Stimulated activated CD4-positive, alpha-beta T cell treated with anti-CD3 and anti-CD28 coated beads, Interleukin-1b, Interleukin-23, amount 100 ng/mL, for 4 hours (primary cell): ENCODE results near the gene ACTR10.
"Not testable (repeated sequence)": the region's sequence is repeated elsewhere in the genome, so short reads cannot be mapped to it uniquely, and the experiment has no call there.

ENCODE experiments used
- DNase-seq, 2 donors: peaks; one replicate each; pipeline ENCODE4 v3.0.0-alpha.2; 2020; ENCODE audit warnings: low read depth in 2 of 2

ACTR10 gene

DNA sequence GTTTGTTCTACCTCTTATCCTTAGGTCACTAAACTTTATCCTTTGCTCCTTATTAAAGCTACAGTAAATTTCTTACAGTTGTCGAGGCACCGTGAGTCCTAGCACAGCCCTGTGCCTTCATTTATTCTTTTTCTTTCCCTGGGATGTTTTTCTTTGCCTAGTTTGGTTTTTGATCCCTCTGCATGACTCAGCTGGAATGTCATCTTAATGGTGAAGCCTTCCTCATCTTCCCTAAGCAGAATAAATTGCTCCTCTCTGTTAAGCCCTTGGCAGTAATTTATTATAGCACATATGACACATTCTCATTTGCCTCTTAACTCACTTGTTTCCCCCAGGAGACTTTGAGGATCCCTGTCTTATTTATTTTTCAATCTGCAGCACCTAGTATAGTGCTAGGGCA, 16.6 kb downstream of the ACTR10 start:
- DNase-seq = no peak

DNA sequence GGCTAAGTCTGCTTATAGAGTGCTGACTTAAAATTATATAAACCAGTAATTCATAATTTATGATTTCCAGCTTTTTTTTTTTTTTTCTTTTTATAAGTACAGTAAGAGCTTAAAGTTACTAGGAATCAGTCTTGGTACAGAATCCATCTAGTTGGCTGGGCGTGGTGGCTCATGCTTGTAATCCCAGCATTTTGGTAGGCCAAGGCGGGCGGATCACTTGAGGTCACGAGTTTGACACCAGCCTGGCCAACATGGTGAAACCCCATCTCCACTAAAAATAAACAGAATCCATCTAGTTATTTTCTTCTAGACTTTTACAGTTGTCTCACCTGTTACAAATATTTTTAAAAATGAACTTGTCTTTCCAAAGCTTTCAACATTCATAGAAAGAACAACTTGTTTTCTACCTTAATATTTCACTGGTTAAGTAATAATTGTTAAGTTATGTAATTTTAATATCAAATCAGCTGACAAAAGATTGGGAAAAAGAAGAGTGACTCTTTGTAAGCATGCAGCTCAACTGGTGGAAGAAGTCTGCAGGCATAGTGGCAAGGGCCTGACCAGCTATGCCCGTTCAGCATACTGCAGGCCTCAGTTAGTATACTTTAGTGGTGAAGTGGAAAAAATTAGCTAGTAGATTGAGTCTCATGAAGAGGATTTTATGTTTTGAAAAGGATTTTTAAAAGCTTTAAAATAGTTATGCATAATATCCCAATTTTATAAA, 27.3 kb downstream of the ACTR10 start:
- no peak for DNase-seq

DNA sequence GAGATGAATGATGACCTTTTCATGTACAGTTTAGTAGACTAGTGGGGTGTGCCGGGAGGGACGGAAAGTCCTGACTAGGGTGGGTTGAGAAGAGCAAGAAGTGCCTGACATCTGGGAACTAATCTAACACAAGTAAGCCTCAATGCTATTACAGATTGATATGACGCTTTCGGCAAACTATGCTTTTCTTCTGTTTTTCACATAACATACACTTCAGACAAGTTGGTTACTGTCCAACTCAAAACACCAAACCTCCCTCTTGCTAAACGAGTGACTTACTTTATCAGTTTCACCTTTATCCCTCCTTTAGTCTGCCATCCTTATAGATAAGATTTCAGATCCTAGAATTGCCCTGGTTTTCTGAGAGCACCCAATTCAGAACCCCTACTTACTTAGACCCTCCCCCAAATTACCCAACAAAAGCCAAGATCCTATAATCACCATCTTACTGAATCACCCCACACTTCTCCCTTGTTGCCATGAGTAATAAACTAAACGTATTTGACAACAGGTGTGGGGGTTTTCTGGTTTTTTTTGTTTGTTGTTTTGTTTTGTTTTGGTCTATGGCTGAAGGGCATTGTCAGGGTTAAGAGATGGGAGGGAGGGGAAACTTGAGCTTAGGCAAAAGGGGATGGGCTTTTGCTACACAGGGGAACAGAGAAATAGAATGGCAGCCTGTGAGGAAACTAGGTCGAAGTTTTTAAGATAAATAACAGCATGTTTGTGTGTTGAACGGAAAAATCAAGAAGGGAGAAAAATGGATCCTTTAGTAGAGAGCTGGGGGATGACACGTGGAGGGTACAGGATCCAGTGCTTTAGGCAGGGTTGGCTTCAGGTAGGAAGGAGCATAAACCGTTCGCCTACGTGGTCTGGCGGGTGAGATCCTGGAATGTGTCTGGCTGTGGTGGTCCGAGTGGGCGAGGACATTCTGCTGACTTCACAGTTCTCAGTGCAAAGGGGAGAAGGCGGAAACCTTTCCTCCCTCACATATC, 38.6 kb downstream of the ACTR10 start:
- no peak for DNase-seq

- peak; percentile 78 to 93 for DNase-seq
Measured at GRCh38 chr14:58239244-58240195, 39.6 kb downstream of the ACTR10 start.

GRCh38 chr14:58243790-58244555, 44.0 kb downstream of the ACTR10 start:
- DNase-seq = no peak

DNA sequence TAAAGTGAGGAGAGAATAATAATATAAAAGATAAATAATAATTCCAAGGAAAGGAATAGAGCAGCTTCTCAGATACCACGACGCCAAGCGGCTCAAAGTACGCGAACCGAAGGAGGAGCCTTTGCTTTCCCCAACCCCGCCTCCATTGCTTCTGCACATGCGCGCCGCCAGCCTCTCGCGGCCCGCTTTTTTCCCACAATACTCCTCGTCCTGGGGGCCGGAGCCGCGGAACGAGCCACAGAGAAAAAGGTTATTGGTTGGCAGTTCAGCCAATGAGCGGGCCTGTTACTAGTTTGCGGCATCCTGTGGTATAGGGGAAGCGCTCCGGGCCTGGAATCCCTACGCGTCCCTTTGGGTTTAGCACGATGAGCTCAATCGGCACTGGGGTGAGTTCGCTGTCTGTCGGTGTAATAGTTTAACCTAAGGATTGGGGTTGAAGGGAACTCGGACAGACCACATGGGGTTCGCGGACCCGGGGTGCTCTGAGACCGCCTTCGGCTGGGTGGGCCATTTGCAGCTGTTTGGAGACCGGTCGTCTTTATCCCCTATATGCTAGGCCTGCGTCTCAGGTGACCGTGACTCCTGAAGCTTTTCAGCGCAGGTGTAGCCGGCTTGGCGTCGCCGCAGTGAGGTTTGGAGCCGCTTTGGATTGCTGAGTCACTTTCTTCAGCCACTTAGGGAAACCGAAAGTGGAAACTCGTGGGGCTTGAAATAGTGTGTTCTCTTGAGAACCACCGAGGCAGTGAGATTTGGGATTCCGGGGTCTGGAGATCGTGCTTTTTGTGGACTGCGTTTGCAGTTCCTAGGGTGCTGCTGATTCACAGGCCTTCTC, 44.8 kb downstream of the ACTR10 start, which contains the start of gene PSMA3:
TSS of gene PSMA3 (plus strand) at position 288 of the 832 bp plus-strand sequence. CDS start at position 366, 78 bp downstream.
- DNase-seq = peak; percentile 94 to 97

- no peak for DNase-seq
Measured at GRCh38 chr14:58245562-58245961, 45.6 kb downstream of the ACTR10 start.

DNA sequence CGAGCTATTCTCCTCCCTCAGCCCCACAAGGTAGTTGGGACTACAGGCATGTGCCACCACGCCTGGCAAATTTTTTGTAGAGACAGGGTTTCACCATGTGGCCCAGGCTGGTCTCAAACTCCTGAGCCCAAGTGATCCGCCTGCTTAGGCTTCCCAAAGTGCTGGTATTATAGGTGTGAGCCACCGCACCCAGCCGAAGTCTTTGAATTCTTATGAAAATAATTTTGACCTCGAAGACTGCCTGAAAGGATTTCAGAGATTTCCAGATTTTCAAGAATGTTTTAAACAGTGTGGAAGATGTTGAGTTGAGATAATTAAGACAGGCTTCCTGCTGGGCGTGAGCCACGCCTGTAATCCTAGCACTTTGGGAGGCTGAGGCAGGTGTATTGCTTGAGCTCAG, 49.7 kb downstream of the ACTR10 start:
- DNase-seq = no peak

- no peak for DNase-seq
Measured at GRCh38 chr14:58258156-58258555, 58.2 kb downstream of the ACTR10 start.

GRCh38 chr14:58262005-58262404, 62.1 kb downstream of the ACTR10 start:
- DNase-seq = not testable (repeated sequence)

DNA sequence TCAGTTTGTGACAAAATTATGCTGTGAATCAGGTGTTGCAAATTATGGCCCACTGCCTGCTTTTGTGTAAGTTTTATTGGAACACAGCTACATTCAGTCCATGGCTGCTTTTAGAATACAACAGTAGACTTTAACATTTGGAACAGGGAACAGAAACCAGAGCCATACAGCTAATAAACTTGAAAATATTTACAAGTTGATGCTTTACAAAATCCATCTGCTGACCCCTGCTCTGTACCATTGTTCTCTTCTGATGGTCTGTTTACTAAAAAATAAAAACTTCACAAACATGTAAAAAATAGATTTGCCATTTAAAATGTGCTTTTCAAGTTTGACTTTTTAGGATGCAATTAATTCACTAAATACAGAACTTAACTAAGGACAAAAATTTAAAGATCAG, 65.5 kb downstream of the ACTR10 start:
- DNase-seq = no peak

GRCh38 chr14:58270628-58271027, 70.7 kb downstream of the ACTR10 start:
- no peak for DNase-seq

DNA sequence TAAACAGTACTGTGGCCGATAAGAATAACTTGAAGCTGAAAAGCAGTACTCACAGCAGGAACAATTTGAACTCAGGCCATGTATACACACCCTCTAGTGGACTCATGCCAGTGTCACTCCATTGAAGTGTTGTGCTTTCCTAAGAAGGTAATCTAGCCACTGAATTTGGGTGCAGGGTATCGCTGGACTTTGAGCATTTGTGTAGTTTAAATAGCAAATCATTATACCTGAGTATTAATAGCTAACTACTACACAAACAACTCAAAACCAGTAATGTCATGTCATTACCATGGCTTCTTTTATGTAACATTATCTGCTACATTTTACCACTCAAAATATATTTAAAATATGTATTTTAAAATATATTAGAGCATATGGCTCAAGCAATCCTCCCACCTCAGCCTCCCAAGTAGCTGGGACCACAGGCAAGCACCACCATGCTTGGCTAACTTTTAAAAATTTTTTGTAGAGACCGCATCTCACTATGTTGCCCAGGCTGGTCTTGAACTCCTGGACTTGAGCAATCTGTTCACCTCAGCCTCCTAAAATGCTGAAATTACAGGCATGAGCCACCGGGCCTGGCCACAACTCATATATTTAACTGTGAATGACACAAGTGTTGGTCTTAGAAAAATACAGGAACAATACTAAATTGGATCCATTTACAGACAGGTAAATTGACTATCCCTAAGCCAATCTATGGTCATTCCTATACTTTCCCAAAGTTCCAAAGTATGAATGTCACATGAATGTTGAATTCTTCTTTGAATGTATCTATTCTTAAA, 72.8 kb downstream of the ACTR10 start:
- DNase-seq = no peak

DNA sequence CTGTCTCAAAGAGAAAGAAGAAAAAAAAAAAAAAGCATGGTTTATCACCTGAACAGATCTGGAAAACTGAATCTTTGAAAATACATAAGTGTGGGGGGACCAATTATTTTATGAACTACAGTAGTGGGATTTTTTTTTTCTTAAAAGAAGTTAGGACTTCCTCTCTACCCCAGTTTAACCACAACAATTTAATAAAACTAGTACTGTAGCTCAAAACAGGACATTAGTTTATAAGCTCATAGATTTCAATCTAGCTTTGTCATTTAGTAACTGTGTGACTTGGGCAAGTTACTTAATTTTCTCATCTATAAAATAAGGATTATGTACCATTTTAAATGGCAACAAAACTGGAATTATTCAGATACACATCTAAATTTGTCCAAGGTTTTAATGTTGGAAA, 74.9 kb downstream of the ACTR10 start:
- no peak for DNase-seq

DNA sequence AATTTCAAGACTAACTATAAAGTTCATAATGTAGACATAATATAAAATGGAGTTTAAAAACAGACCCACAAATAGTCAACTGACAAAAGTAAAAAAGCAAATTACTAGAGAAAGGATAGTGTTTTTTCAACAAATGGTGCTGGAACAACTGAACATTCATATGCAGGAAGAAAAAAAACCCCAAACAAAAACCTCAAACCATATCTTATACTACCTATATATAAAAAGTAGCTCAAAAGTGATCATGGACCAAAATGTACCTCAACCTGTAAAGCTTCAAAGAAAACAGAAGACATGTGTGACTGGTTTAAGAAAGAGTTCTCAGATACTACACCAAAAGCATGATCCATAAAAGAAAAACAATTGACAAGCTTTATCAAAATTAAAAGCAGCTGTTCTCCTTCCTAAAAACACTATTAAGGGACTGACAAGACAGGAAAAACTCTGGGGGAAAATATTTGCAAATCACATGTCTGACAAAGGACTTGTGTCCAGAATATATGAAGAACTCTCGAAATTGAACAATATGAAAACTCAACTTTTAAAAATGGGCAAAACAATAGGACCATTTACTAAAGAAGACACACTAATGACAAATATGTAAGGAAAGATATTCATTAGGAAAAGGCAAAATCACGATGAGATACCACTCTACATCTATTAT, 75.7 kb downstream of the ACTR10 start:
- DNase-seq = no peak

DNA sequence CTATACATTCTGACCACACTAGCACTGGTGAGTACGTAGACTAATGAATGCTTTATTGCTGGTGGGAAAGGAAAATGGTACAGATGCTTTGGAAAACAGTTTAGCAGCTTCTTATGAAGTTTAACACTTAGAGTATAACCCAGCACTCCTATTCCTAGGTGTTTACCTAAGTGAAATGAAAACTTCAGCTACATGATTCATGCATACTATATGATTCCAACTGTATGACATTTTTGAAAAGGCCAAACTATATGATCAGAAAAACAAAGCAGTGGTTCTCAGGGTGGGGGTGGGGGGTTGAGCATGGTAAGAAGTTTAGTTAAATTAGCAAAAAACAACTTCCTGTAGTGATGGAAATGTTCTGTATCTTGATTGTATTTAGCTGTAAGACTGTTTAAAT, 76.3 kb downstream of the ACTR10 start:
- no peak for DNase-seq

- DNase-seq = no peak
Measured at GRCh38 chr14:58278177-58278576, 78.2 kb downstream of the ACTR10 start.

GRCh38 chr14:58280954-58281787, 81.2 kb downstream of the ACTR10 start:
- no peak for DNase-seq
